ENCODE data around the gene TENT4B. TPM values are rescaled to one million over a fixed set of nuclear protein-coding genes. Genes with fewer than 3 reads are reported as not detected.

Gene TENT4B
- total RNA-seq, 2 experiments from 2014 or later: 5.8 to 8.8 TPM

GRCh38 chr16:50114357-50115129 lies 38.6 kb upstream of the TENT4B start:
- BruUV-seq (replicated peaks): no TSS peak
- no peak overlapping the region for H2AFZ ChIP-seq (ENCODE audit: low read length)
- CTCF ChIA-PET (ENCODE audit: unreplicated experiment): interaction anchor here (0.6 kb wide), 1 partner anchor 60 kb away, joined by 3 read pairs; no protein-coding TSS in a partner anchor

GRCh38 chr16:50120711-50121110 lies 32.4 kb upstream of the TENT4B start:
- Histone ChIP-seq H3K9me2 (ENCODE audit: insufficient read depth, low read length) (no peaks in the 10 kb centered on the region), H3K9me3 (ENCODE audit: low read length) (no peaks in the 10 kb centered on the region), H3K4me3 (ENCODE audit: low read depth, low read length, poor library complexity, severe bottlenecking) (no peak overlapping the region), H3K79me2 (ENCODE audit: insufficient read depth, low read depth, low read length) (no peaks in the 10 kb centered on the region), H2AFZ (ENCODE audit: low read length) (no peak overlapping the region), H3K36me3 (ENCODE audit: insufficient read depth, low read length) (no peaks in the 10 kb centered on the region), H3K27ac (ENCODE audit: low read depth, low read length, poor library complexity, severe bottlenecking) (no peak overlapping the region), H3K4me1 (ENCODE audit: insufficient read depth, low read length, poor library complexity, severe bottlenecking) (no peaks in the 10 kb centered on the region), H3K4me2 (ENCODE audit: low read length) (no peak overlapping the region), H4K20me1 (ENCODE audit: insufficient read depth, low read length) (no peaks in the 10 kb centered on the region)
- BruUV-seq (replicated peaks): no TSS peak
- no peak for DNase-seq (ENCODE audit: low spot score)
- POLR2A ChIA-PET: no interaction called here
- intact Hi-C loops (cut with micrococcal nuclease; ENCODE audit: unreplicated experiment): no loop called here
- TF ChIP-seq EZH2phosphoT487 (IDR thresholded peaks at IDR 0.05; ENCODE audit: borderline replicate concordance, low read depth, low read length) (no peak), CTCF (conservative IDR thresholded peaks at IDR 0.05; ENCODE audit: low read length) (no peak)
- CTCF ChIA-PET (ENCODE audit: unreplicated experiment): no interaction called here

More at GRCh38 chr16:50114357-50115129, 38.6 kb upstream of the TENT4B start:
- intact Hi-C loops (cut with micrococcal nuclease; ENCODE audit: unreplicated experiment): no loop called here
- no peak for TF ChIP-seq EZH2phosphoT487 (IDR thresholded peaks at IDR 0.05; ENCODE audit: borderline replicate concordance, low read depth, low read length)
- TF ChIP-seq CTCF (conservative IDR thresholded peaks at IDR 0.05; ENCODE audit: low read length): no peak
- no peaks in the 10 kb centered on the region for H4K20me1 ChIP-seq (ENCODE audit: insufficient read depth, low read length)
- DNase-seq (ENCODE audit: low spot score): no peak
- no peaks in the 10 kb centered on the region for H3K79me2 ChIP-seq (ENCODE audit: insufficient read depth, low read depth, low read length)
- H3K9me3 ChIP-seq (ENCODE audit: low read length): no peaks in the 10 kb centered on the region
- no peaks in the 10 kb centered on the region for H3K4me1 ChIP-seq (ENCODE audit: insufficient read depth, low read length, poor library complexity, severe bottlenecking)
- no peak overlapping the region for H3K4me3 ChIP-seq (ENCODE audit: low read depth, low read length, poor library complexity, severe bottlenecking)
- H3K9me2 ChIP-seq (ENCODE audit: insufficient read depth, low read length): no peaks in the 10 kb centered on the region
- H3K4me2 ChIP-seq (ENCODE audit: low read length): no peak overlapping the region
- POLR2A ChIA-PET: no interaction called here
- no peaks in the 10 kb centered on the region for H3K36me3 ChIP-seq (ENCODE audit: insufficient read depth, low read length)
- H3K27ac ChIP-seq (ENCODE audit: low read depth, low read length, poor library complexity, severe bottlenecking): no peak overlapping the region

GRCh38 chr16:50121278-50121677 lies 31.8 kb upstream of the TENT4B start:
- Histone ChIP-seq H2AFZ (ENCODE audit: low read length) (no peak overlapping the region), H3K27ac (ENCODE audit: low read depth, low read length, poor library complexity, severe bottlenecking) (no peak overlapping the region), H3K9me2 (ENCODE audit: insufficient read depth, low read length) (no peaks in the 10 kb centered on the region), H3K36me3 (ENCODE audit: insufficient read depth, low read length) (no peaks in the 10 kb centered on the region), H3K4me3 (ENCODE audit: low read depth, low read length, poor library complexity, severe bottlenecking) (no peak overlapping the region), H3K9me3 (ENCODE audit: low read length) (no peaks in the 10 kb centered on the region), H4K20me1 (ENCODE audit: insufficient read depth, low read length) (no peaks in the 10 kb centered on the region), H3K79me2 (ENCODE audit: insufficient read depth, low read depth, low read length) (no peaks in the 10 kb centered on the region), H3K4me2 (ENCODE audit: low read length) (no peak overlapping the region), H3K4me1 (ENCODE audit: insufficient read depth, low read length, poor library complexity, severe bottlenecking) (no peaks in the 10 kb centered on the region)
- CTCF ChIA-PET (ENCODE audit: unreplicated experiment): no interaction called here
- POLR2A ChIA-PET: interaction anchor here (0.6 to 1.2 kb wide), 3 partner anchors 12 to 683 kb away, joined by 3 to 4 read pairs (median 4); no protein-coding TSS in a partner anchor
- intact Hi-C loops (cut with micrococcal nuclease; ENCODE audit: unreplicated experiment): no loop called here
- DNase-seq (ENCODE audit: low spot score): no peak
- TF ChIP-seq EZH2phosphoT487 (IDR thresholded peaks at IDR 0.05; ENCODE audit: borderline replicate concordance, low read depth, low read length) (no peak), CTCF (conservative IDR thresholded peaks at IDR 0.05; ENCODE audit: low read length) (no peak)
- BruUV-seq (replicated peaks): no TSS peak
